Stomach (tissue), 4 donors: ENCODE data around the gene ALG9.

Source experiments
- EP300 ChIP-seq: sonication (generic); formaldehyde crosslinking; IDR thresholded peaks from one replicate; pipeline ENCODE4 v1.6.1; 2017; ENCODE audit warnings: antibody characterized with exemption
- POLR2A ChIP-seq, 4 donors: fragments of 450-650 bp; IDR thresholded peaks; one replicate each; pipeline ENCODE4 v1.6.1; 2016; ENCODE audit warnings: antibody characterized with exemption in 4 of 4, control low read depth in 2 of 4, mild to moderate bottlenecking in 1 of 4, moderate library complexity in 1 of 4
- POLR2AphosphoS5 ChIP-seq, 3 donors: sonication (generic); formaldehyde crosslinking; IDR thresholded peaks; one replicate each; pipeline ENCODE4 v1.6.1; 2016; ENCODE audit warnings: antibody characterized with exemption in 3 of 3
- TF ChIP-seq, protein P1 (sequence below), 7 experiments: fragments of 450-650 bp in 4 of 7; fragments of 200-600 bp in 3 of 7; sonication (generic) in 3 of 7; IDR thresholded peaks; one replicate each; pipeline ENCODE4 v1.5.1; 2016 to 2019; ENCODE audit warnings: antibody characterized with exemption in 7 of 7, control low read depth in 2 of 7, mild to moderate bottlenecking in 1 of 7

DNA sequence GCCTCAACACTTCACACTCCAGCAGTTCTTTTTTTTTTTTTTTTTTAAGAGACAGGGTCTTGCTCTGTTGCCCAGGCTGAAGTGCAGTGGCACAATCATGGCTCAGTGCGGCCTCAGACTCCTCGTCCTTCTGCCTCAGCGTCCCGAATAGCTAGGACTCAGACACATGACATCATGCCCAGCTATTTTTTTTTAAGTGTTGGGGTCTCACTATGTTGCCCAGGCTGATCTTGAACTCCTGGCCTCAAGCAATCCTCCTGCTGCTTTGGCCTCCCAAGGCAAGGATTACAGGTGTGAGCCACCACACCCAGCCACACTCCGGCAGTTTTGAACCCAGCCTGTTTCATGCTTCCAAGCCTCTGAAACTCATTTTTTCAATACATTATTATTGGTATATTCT lies 108.9 kb downstream of the ALG9 start:
- TF ChIP-seq, protein P1, sequence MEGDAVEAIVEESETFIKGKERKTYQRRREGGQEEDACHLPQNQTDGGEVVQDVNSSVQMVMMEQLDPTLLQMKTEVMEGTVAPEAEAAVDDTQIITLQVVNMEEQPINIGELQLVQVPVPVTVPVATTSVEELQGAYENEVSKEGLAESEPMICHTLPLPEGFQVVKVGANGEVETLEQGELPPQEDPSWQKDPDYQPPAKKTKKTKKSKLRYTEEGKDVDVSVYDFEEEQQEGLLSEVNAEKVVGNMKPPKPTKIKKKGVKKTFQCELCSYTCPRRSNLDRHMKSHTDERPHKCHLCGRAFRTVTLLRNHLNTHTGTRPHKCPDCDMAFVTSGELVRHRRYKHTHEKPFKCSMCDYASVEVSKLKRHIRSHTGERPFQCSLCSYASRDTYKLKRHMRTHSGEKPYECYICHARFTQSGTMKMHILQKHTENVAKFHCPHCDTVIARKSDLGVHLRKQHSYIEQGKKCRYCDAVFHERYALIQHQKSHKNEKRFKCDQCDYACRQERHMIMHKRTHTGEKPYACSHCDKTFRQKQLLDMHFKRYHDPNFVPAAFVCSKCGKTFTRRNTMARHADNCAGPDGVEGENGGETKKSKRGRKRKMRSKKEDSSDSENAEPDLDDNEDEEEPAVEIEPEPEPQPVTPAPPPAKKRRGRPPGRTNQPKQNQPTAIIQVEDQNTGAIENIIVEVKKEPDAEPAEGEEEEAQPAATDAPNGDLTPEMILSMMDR (IDR thresholded peaks at IDR 0.05), result no peak
- TF ChIP-seq POLR2AphosphoS5 (IDR thresholded peaks at IDR 0.05) (no peak), POLR2A (IDR thresholded peaks at IDR 0.05) (no peak), EP300 (no peak)
